GM19324 (cell line): ENCODE measurements around the gene ANKRD65.
"Not testable (repeated sequence)": the region's sequence is repeated elsewhere in the genome, so short reads cannot be mapped to it uniquely, and the experiment has no call there.

Experiments
- ATAC-seq: cut with Tn5 transposase; IDR thresholded peaks from one replicate; pipeline ENCODE4 v1.9.1; 2021; ENCODE audit warnings: mild to moderate bottlenecking, moderate library complexity; ENCODE audit not compliant: unreplicated experiment, low FRiP score

ANKRD65 gene

GRCh38 chr1:1431845-1432273 lies 10.8 kb upstream of the ANKRD65 start:
- ATAC-seq, result no peak

- ATAC-seq, result no peak
These were observed 10.1 kb upstream of the ANKRD65 start for GRCh38 chr1:1430992-1431844.

- no peak for ATAC-seq
These were observed 9.3 kb upstream of the ANKRD65 start for GRCh38 chr1:1430114-1430982.

- ATAC-seq, result no peak
These were observed 8.6 kb upstream of the ANKRD65 start for GRCh38 chr1:1429671-1430073.

GRCh38 chr1:1428967-1429366 lies 7.9 kb upstream of the ANKRD65 start:
- ATAC-seq, result not testable (repeated sequence)

- ATAC-seq, result no peak
These were observed 7.1 kb upstream of the ANKRD65 start for GRCh38 chr1:1428174-1428573.

- ATAC-seq, result no peak
These were observed 6.7 kb upstream of the ANKRD65 start for GRCh38 chr1:1427820-1428148.

- no peak for ATAC-seq
These were observed 6.2 kb upstream of the ANKRD65 start for GRCh38 chr1:1427106-1427819.

- no peak for ATAC-seq
These were observed 5.5 kb upstream of the ANKRD65 start for GRCh38 chr1:1426496-1427105.

GRCh38 chr1:1425753-1426495 lies 4.8 kb upstream of the ANKRD65 start:
- no peak for ATAC-seq

- no peak for ATAC-seq
These were observed 4.3 kb upstream of the ANKRD65 start for GRCh38 chr1:1425426-1425752.

- no peak for ATAC-seq
These were observed 3.6 kb upstream of the ANKRD65 start for GRCh38 chr1:1424707-1425106.

- no peak for ATAC-seq
These were observed 2.1 kb upstream of the ANKRD65 start for GRCh38 chr1:1423245-1423597.

- ATAC-seq, result no peak
These were observed 1.6 kb upstream of the ANKRD65 start for GRCh38 chr1:1422465-1423244.

GRCh38 chr1:1421907-1422464 lies 910 bp upstream of the ANKRD65 start:
- ATAC-seq, result no peak

- no peak for ATAC-seq
These were observed 378 bp downstream of the ANKRD65 start for GRCh38 chr1:1420654-1421141.

- no peak for ATAC-seq
These were observed 1.0 kb downstream of the ANKRD65 start for GRCh38 chr1:1419813-1420653.

- ATAC-seq, result no peak
These were observed 1.7 kb downstream of the ANKRD65 start for GRCh38 chr1:1419363-1419812.
